GM21717 (cell line): Measurements from ENCODE around the gene VKORC1.

Experiments
- ATAC-seq: cut with Tn5 transposase; IDR thresholded peaks from one replicate; pipeline ENCODE4 v1.9.1; 2021; ENCODE audit warnings: mild to moderate bottlenecking, moderate library complexity; ENCODE audit not compliant: unreplicated experiment

The VKORC1 gene

GRCh38 chr16:31130899-31131298 lies 36.3 kb upstream of the VKORC1 start:
- no peak for ATAC-seq

GRCh38 chr16:31130336-31130891 lies 35.8 kb upstream of the VKORC1 start:
- no peak for ATAC-seq

GRCh38 chr16:31129568-31130335 lies 35.2 kb upstream of the VKORC1 start:
- no peak for ATAC-seq

DNA sequence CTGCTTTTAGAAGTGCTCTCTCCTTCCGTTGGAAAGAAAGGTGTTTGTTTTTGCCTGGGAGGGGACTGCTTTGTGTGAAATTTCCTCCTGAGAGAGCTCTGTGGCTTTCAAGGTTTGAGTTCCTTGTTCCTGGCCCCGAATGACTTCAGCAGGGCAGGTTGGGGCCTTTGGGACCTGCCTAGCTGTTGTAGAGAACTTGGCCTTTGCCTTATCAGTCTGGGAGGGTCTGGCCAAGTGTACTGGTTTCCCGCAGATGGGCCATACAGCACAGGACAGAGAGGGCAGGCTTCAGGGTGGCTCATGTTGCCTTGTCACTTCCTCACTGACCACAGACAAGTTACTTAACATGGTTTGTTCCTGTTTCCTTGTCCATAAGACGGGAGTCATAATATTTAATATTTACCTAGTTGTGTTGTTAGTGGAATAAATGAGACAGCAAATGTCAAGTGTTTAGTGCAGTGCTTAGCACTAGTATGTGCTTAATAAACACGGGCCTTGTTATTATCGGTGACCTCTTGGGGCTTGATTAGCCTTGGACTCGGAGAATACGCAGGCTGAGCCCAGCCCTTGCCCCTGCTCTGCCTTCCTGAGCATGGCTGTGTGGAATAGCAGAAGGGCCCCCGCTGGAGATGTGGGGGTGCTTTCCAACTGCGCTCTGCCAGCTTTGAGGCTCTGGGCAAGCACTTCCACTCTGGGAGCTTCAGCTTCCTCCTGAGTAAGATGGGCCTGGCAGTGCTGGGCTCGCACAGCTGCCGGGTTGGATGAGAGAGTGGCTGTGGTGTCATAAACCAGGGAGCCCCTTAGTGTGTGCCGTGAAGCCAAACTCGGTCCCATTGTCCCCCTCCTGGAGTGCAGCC lies 34.3 kb upstream of the VKORC1 start:
- no peak for ATAC-seq

DNA sequence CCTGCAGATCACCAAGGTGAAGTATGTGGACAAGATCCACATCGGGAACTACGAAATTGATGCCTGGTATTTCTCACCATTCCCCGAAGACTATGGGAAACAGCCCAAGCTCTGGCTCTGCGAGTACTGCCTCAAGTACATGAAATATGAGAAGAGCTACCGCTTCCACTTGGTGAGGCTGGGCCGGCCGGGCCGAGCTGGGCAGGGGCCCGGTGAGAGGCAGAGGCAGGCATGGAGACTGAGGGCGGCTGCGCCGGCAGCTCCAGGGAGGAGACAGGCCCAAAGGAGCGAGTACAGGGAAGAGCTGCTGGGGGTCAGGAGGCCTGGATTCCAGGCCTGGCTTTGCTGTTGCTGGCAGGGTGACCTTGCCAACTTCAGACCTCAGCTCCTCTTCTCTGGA lies 32.6 kb upstream of the VKORC1 start:
- ATAC-seq, result no peak

DNA sequence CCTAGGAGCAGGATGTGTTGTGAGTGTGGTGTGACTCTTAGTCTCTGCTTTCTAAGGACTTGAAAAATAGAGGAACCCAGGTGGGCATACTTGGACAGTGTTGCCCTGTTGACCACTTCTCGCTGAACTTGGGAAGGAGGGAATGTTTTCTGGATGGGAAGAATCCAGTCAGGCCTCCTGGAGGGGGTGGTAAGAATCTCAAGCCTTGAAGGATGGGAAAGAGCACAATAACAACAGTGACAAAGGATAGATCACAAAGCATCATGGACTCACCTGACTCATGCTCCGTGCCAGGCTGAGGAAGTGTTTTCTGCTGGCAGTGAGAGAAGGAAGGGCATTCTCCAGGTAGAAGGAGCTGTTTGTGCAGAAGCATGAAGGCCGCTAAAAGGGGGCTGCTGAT lies 31.2 kb upstream of the VKORC1 start:
- no peak for ATAC-seq

- no peak for ATAC-seq
Measured at GRCh38 chr16:31120129-31120528, 25.5 kb upstream of the VKORC1 start.

DNA sequence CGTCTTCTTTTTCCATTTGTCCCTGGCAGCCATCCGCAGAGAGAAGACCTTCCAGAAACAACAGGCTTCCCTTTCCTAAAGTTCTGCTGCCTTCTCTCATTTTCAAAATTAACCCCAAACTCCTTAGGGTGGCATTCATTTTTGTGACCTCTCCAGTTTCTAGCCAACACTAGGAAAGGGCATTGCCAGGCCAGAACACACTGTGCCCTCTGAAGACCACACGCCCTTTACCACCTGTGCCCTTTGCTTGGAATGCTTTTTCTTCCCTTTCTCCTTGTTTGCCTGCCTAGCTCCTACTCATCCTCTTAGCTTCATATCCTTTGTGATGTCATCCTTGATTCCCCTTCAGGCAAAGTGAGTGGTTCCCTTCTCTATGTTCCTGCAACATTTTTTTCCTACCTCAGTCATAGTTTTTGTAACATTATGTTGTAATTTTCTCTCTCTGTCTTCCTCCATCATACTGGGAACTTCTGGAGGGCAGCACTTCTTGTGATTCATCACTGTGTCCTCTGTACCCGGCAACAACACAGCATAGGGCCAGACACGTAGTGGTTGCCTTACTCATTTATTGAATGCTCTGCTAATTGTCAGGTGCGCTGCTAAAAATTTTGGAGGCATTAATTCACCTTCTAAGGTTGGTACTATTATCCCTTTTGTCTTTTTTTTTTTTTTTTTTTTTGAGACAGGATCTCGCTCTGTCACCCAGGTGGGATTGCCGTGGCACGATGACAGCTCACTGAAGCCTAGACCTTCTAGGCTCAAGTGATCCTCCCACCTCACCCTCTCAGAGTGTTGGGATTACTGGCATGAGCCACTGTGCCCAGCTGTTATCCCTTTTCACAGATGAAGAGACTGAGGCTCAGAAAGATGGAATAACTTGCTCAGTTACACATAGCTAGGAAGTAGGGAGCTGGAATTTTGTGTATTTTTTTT lies 23.9 kb upstream of the VKORC1 start:
- no peak for ATAC-seq

GRCh38 chr16:31117384-31118222 lies 23.0 kb upstream of the VKORC1 start, which contains the start of gene KAT8:
KAT8 (plus strand) TSS chr16:31117664; CDS start chr16:31117682, 18 bp downstream.
- ATAC-seq, result peak; percentile 83

- ATAC-seq, result no peak
Measured at GRCh38 chr16:31114468-31114867, 19.9 kb upstream of the VKORC1 start.

- no peak for ATAC-seq
Measured at GRCh38 chr16:31113121-31114120, 18.8 kb upstream of the VKORC1 start.

GRCh38 chr16:31112711-31113110 lies 18.1 kb upstream of the VKORC1 start:
- ATAC-seq, result no peak

DNA sequence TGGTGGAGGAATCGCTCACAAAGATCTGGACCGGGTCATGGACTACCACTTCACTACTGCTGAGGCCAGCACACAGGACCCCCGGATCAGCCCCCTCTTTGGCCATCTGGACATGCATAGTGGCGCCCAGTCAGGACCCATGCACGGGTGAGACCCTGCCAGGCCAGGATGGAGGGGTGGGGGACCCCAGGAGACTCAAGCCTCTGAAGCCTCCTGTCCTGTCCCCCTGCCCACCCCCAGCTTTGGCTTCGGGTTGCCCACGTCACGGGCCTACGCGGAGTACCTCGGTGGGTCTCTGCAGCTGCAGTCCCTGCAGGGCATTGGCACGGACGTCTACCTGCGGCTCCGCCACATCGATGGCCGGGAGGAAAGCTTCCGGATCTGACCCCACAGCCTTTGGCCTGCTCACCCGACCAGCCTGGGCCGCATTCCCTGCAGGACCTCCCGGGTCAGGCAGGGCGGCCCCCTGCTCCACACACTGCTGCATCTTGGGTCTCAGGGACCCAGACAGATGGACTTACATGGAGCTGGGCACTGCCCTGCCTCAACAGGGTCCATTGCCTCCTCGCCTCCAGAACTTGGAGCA lies 17.4 kb upstream of the VKORC1 start:
- ATAC-seq, result no peak

- ATAC-seq, result no peak
Measured at GRCh38 chr16:31110106-31111034, 15.8 kb upstream of the VKORC1 start.

DNA sequence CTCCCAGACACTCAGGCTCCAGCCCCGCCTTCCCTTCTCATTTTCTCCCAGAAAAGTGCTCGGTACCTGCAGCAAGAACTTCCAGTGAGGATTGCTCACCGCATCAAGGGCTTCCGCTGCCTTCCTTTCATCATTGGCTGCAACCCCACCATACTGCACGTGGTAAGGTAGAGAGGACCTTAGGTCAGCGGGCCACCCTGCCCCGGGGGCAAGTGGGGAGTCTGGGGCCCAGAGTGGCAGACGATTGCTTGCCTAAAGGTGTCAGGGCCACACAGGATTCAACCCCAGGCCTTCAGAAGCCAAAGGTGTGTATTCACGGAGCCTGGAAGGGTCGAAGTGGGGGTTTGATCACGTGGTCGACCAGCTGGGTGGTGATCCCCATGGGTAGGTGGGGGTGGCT lies 15.0 kb upstream of the VKORC1 start:
- ATAC-seq, result no peak

- no peak for ATAC-seq
Measured at GRCh38 chr16:31108794-31109558, 14.4 kb upstream of the VKORC1 start.
